HCT116 (cell line): ENCODE data around the gene SLC22A5. TPM values are rescaled to one million over a fixed set of nuclear protein-coding genes. Genes with fewer than 3 reads are reported as not detected.

Experiments used
- ATAC-seq: fragments of 200-7000 bp; cut with Tn5 transposase; 2 replicates; pipeline ENCODE4 v1.9.1; 2020; ENCODE audit warnings: mild to moderate bottlenecking, moderate library complexity
- BruUV-seq: library from RNA; stranded (reverse); fragments of 400-500 nt; replicated peaks from 2 replicates; lab custom pipeline; 2021; lab: Mats Ljungman, UMichigan
- CTCF ChIA-PET: fragments of 300-600 bp; sonication (Branson Sonifier 250); formaldehyde crosslinking; loops from one replicate; lab custom pipeline; 2021; ENCODE audit warnings: antibody characterized with exemption; lab: Charles Lee
- POLR2A ChIA-PET: fragments of 300-600, 350-600 bp; sonication (Branson Sonifier 250); formaldehyde crosslinking; loops from one replicate; lab custom pipeline; 2021; ENCODE audit warnings: antibody characterized with exemption; lab: Charles Lee
- RAD21 ChIA-PET, 2 experiments: fragments of 300-600 bp; sonication (Branson Sonifier 250); formaldehyde crosslinking; loops; one replicate each; lab custom pipeline; 2023; ENCODE audit warnings: low total read pairs in 2 of 2; ENCODE audit not compliant: uncharacterized antibody in 2 of 2, unreplicated experiment in 2 of 2, low non-redundant PET in 1 of 2; lab: Charles Lee
- DNase-seq: peaks from one replicate; pipeline ENCODE4 v3.0.0-alpha.2; 2010; ENCODE audit warnings: low read depth, low spot score
- H2AFZ ChIP-seq: fragments of 200-600 bp; shearing (Covaris generic), sonication (generic); 2 replicates; pipeline ENCODE4 v1.6.1; 2017; ENCODE audit warnings: low read depth, mixed run types, mixed read lengths, antibody characterized with exemption, low read length; ENCODE audit not compliant: poor library complexity, severe bottlenecking
- H3K27ac ChIP-seq: 2 replicates; pipeline ENCODE4 v1.5.1; 2012; ENCODE audit warnings: low read depth, low read length
- H3K27me3 ChIP-seq: fragments of 200-600 bp; sonication (generic); 2 replicates; pipeline ENCODE4 v1.6.1; 2016; ENCODE audit warnings: mixed run types, low read length, mixed read lengths; ENCODE audit not compliant: insufficient read depth
- H3K36me3 ChIP-seq, 2 experiments: fragments of 200-500 bp in 1 of 2; fragments of 200-600 bp in 1 of 2; sonication (Bioruptor generic) in 1 of 2; sonication (generic) in 1 of 2; 2 replicates each; pipeline versions ENCODE4 v1.5.1 to v1.6.1; 2014 to 2016; ENCODE audit warnings: low read length in 2 of 2, inconsistent platforms in 1 of 2, mixed read lengths in 1 of 2, mixed run types in 1 of 2; ENCODE audit not compliant: insufficient read depth in 2 of 2, control insufficient read depth in 1 of 2
- H3K4me1 ChIP-seq, 2 experiments: fragments of 200-600 bp in 1 of 2; sonication (generic) in 1 of 2; 2 replicates each; pipeline versions ENCODE4 v1.5.1 to v1.6.1; 2012 to 2017; ENCODE audit warnings: low read length in 2 of 2, inconsistent platforms in 1 of 2, mild to moderate bottlenecking in 1 of 2, mixed read lengths in 1 of 2, mixed run types in 1 of 2, moderate library complexity in 1 of 2; ENCODE audit not compliant: insufficient read depth in 2 of 2, control insufficient read depth in 1 of 2
- H3K4me2 ChIP-seq: fragments of 200-600 bp; sonication (generic); 2 replicates; pipeline ENCODE4 v1.6.1; 2017; ENCODE audit warnings: mixed run types, low read length, mixed read lengths
- H3K4me3 ChIP-seq, 2 experiments: fragments of 200-600 bp in 1 of 2; sonication (generic) in 1 of 2; replicated peaks in 1 of 2; 2 replicates each; pipeline ENCODE4 v1.5.1; 2011 to 2016; ENCODE audit warnings: low read length in 2 of 2, control low read depth in 1 of 2, low read depth in 1 of 2, mild to moderate bottlenecking in 1 of 2, mixed read lengths in 1 of 2, mixed run types in 1 of 2
- H3K79me2 ChIP-seq: fragments of 200-600 bp; sonication (generic); 2 replicates; pipeline ENCODE4 v1.6.1; 2017; ENCODE audit warnings: mild to moderate bottlenecking, mixed run types, low read length, moderate library complexity, mixed read lengths; ENCODE audit not compliant: insufficient read depth
- H3K9ac ChIP-seq: fragments of 200-600 bp; sonication (generic); 2 replicates; pipeline ENCODE4 v1.6.1; 2016; ENCODE audit warnings: low read length, mixed read lengths
- H3K9me2 ChIP-seq: fragments of 200-600 bp; sonication (generic), shearing (Covaris generic); 2 replicates; pipeline ENCODE4 v1.6.1; 2017; ENCODE audit warnings: mixed run types, mild to moderate bottlenecking, moderate library complexity; ENCODE audit not compliant: insufficient read depth
- H3K9me3 ChIP-seq, 2 experiments: fragments of 200-500 bp in 1 of 2; fragments of 200-600 bp in 1 of 2; sonication (Bioruptor generic) in 1 of 2; sonication (generic) in 1 of 2; 2 replicates each; pipeline ENCODE4 v1.6.1; 2014 to 2017; ENCODE audit warnings: low read length in 2 of 2, mixed read lengths in 2 of 2, inconsistent platforms in 1 of 2, low read depth in 1 of 2, mild to moderate bottlenecking in 1 of 2, mixed run types in 1 of 2, moderate library complexity in 1 of 2; ENCODE audit not compliant: control insufficient read depth in 1 of 2, insufficient read depth in 1 of 2
- H4K20me1 ChIP-seq: fragments of 200-600 bp; sonication (generic), shearing (Covaris generic); 2 replicates; pipeline ENCODE4 v1.6.1; 2017; ENCODE audit warnings: mixed run types, mild to moderate bottlenecking, moderate library complexity; ENCODE audit not compliant: insufficient read depth
- CEBPB ChIP-seq: IDR thresholded peaks from 2 replicates; pipeline ENCODE4 v1.6.1; 2012; ENCODE audit warnings: low read depth
- CTCF ChIP-seq, 3 experiments: fragments of 200-600 bp in 1 of 3; sonication (generic) in 1 of 3; IDR thresholded peaks in 2 of 3; conservative IDR thresholded peaks in 1 of 3; 2 replicates each; pipeline ENCODE4 v1.5.1; 2012 to 2017; ENCODE audit warnings: low read depth in 2 of 3, low read length in 2 of 3, antibody characterized with exemption in 1 of 3, borderline replicate concordance in 1 of 3, control low read depth in 1 of 3, mild to moderate bottlenecking in 1 of 3, mixed read lengths in 1 of 3, mixed run types in 1 of 3, moderate library complexity in 1 of 3; ENCODE audit not compliant: insufficient read depth in 1 of 3
- ELF1 ChIP-seq: IDR thresholded peaks from 2 replicates; pipeline ENCODE4 v1.6.1; 2012; ENCODE audit warnings: low read depth, borderline replicate concordance
- EZH2 ChIP-seq: fragments of 200-600 bp; sonication (generic); IDR thresholded peaks from 2 replicates; pipeline ENCODE4 v1.6.1; 2017; ENCODE audit warnings: antibody characterized with exemption, mixed run types
- EZH2phosphoT487 ChIP-seq: fragments of 200-600 bp; IDR thresholded peaks from 2 replicates; pipeline ENCODE4 v1.6.1; 2018; ENCODE audit warnings: antibody characterized with exemption, borderline replicate concordance
- POLR2A ChIP-seq: IDR thresholded peaks from 2 replicates; pipeline ENCODE4 v1.7.0; 2011; ENCODE audit warnings: borderline replicate concordance; ENCODE audit not compliant: insufficient read depth, insufficient read length; ENCODE audit errors: extremely low read depth
- REST ChIP-seq: IDR thresholded peaks from 2 replicates; pipeline ENCODE4 v1.6.1; 2012; ENCODE audit warnings: low read depth
- SP1 ChIP-seq: IDR thresholded peaks from 2 replicates; pipeline ENCODE4 v1.6.1; 2012; ENCODE audit warnings: low read depth
- SRF ChIP-seq: IDR thresholded peaks from 2 replicates; pipeline ENCODE4 v1.6.1; 2012; ENCODE audit warnings: low read depth
- YY1 ChIP-seq: IDR thresholded peaks from 2 replicates; pipeline ENCODE4 v1.6.1; 2011; ENCODE audit warnings: low read length, low read depth, moderate library complexity, mild to moderate bottlenecking; ENCODE audit not compliant: insufficient replicate concordance; ENCODE audit errors: extremely low read depth
- ZFX ChIP-seq: fragments of 450-650 bp; IDR thresholded peaks from 2 replicates; pipeline ENCODE4 v1.6.1; 2017
- ZNF274 ChIP-seq: fragments of 200-500 bp; sonication (Bioruptor generic); IDR thresholded peaks from 2 replicates; pipeline ENCODE4 v1.6.1; 2014; ENCODE audit warnings: mild to moderate bottlenecking, low read depth, low read length, inconsistent platforms
- intact Hi-C: fragments of 100-400 bp; cut with micrococcal nuclease; formaldehyde crosslinking; loops from 2 replicates; pipeline ENCODE4 v1.10.0; 2022
- total RNA-seq: library from RNA; stranded (reverse); gene quantifications from one replicate; pipeline ENCODE4 v1.2.1, GENCODE V29; 2021; ENCODE audit not compliant: unreplicated experiment
- TF ChIP-seq, protein P1 (sequence below): IDR thresholded peaks from 2 replicates; pipeline ENCODE4 v1.6.1; 2012

The SLC22A5 gene
- total RNA-seq, 1 experiment from 2014 or later = 9.9 TPM

GRCh38 chr5:132368186-132368585 lies 1.3 kb upstream of the SLC22A5 start:
- Histone ChIP-seq H3K9ac (no peak overlapping the region), H3K4me3 (no peak overlapping the region), H3K4me2 (peak overlapping the region; percentile 94; the same call in 1 of the 2 replicates), H4K20me1 (no peaks in the 10 kb centered on the region), H3K4me1 (peaks cover 21 to 61% of the 10 kb centered on the region in 2 experiments), H3K9me2 (no peaks in the 10 kb centered on the region), H3K9me3 (no peaks in the 10 kb centered on the region), H3K27me3 (no peaks in the 10 kb centered on the region), H3K27ac (no peak overlapping the region), H3K79me2 (peaks cover 27% of the 10 kb centered on the region; the same call in 1 of the 2 replicates), H3K36me3 (0 out of 4 replicates have a peak, but pooled peaks cover 0 to 5% of the 10 kb centered on the region in 2 experiments), H2AFZ (no peak overlapping the region)
- no peak for TF ChIP-seq EZH2
- no peak for TF ChIP-seq CEBPB
- TF ChIP-seq ZNF274 = no peak
- BruUV-seq = no TSS peak
- CTCF ChIA-PET = interaction anchor here (0.8 to 3.4 kb wide), 5 partner anchors 93 to 452 kb away, joined by 3 to 14 read pairs (median 3); no protein-coding TSS in a partner anchor
- POLR2A ChIA-PET = interaction anchor here (2.2 kb wide), 1 partner anchor 75 kb away, joined by 12 read pairs; the partner anchor contains the start of gene SLC22A4
- ATAC-seq (no peak), DNase-seq (no peak)
- RAD21 ChIA-PET = no interaction called here
- intact Hi-C loops = loop anchor here (5.0 to 10.0 kb wide), 2 partner anchors 76 to 193 kb away; partner anchors contain the start of gene SLC22A4

DNA sequence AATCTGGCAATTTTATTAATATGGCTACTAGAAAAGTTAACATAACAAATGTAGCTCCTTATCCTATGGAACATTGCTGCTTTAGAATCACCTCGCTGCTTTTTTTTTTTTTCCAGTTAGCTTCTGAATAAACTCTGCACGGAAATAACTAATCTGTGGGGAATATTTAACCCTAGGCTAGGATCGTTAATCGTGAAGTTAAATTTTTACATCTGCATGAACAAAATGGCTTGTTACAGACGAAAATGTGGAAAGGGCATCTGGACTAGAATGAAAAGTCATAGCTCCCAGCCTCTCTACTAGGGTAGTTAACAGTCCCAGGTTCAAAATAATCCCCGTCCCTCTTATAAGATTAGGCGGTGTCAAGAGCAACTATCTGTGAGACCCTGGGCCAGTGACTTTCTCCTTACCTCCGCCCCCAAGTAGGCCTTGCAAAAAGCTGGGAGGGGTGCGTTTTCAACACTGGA lies 470 bp upstream of the SLC22A5 start:
- peak overlapping the region; percentile 83 for H3K27ac ChIP-seq
- CTCF ChIA-PET = interaction anchor here (0.7 to 3.4 kb wide), 8 partner anchors 94 to 451 kb away, joined by 3 to 14 read pairs (median 3); no protein-coding TSS in a partner anchor
- peak; percentile 41; the same call in 1 of the 2 replicates for ATAC-seq
- TF ChIP-seq ELF1 (no peak), SRF (no peak), REST (no peak), EZH2 (no peak), EZH2phosphoT487 (no peak), ZFX (no peak), SP1 (no peak), YY1 (no peak), POLR2A (no peak), CTCF (IDR thresholded peaks at IDR 0.05 in 2 of 3, conservative IDR thresholded peaks at IDR 0.05 in 1 of 3; ENCODE audit: borderline replicate concordance in 1 of 3, insufficient read depth in 1 of 3, low read depth in 2 of 3, low read length in 2 of 3) (no peak)
- TF ChIP-seq, protein P1, sequence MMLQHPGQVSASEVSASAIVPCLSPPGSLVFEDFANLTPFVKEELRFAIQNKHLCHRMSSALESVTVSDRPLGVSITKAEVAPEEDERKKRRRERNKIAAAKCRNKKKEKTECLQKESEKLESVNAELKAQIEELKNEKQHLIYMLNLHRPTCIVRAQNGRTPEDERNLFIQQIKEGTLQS = no peak

More for the DNA sequence above, 470 bp upstream of the SLC22A5 start:
- H3K9me3 ChIP-seq = no peaks in the 10 kb centered on the region
- peak overlapping the region; percentile 46 for H2AFZ ChIP-seq
- peak overlapping the region; percentile 94 for H3K4me2 ChIP-seq
- 0 out of 4 replicates have a peak, but pooled peaks cover 0 to 4% of the 10 kb centered on the region in 2 experiments for H3K36me3 ChIP-seq
- intact Hi-C loops = loop anchor here (1.0 to 10.0 kb wide), 3 partner anchors 77 to 304 kb away; partner anchors contain the start of gene SLC22A4
- peak overlapping the region; percentile 80 for H3K9ac ChIP-seq
- DNase-seq = no peak
- peaks cover 18 to 53% of the 10 kb centered on the region in 2 experiments for H3K4me1 ChIP-seq
- ChIA-PET RAD21 (interaction anchor here in 1 of 2 experiments (1.0 kb wide), 1 partner anchor 141 kb away, joined by 3 read pairs; the partner anchor contains the start of gene P4HA2), POLR2A (interaction anchor here (0.9 to 2.2 kb wide), 3 partner anchors 10 to 122 kb away, joined by 3 to 12 read pairs (median 3); partner anchors contain the start of genes IRF1 and SLC22A4)
- no peaks in the 10 kb centered on the region for H3K27me3 ChIP-seq
- H3K9me2 ChIP-seq = no peaks in the 10 kb centered on the region
- H4K20me1 ChIP-seq = no peaks in the 10 kb centered on the region
- H3K4me3 ChIP-seq = peak overlapping the region; percentile 71 to 75
- peaks cover 27% of the 10 kb centered on the region; the same call in 1 of the 2 replicates for H3K79me2 ChIP-seq
- TSS peak; percentile 71 for BruUV-seq
